OCI-M2 (cell line): Measurements from ENCODE around the gene RYR2.

Source experiments
- DNase-seq: peaks from one replicate; lab custom pipeline; 2025; ENCODE audit not compliant: unreplicated experiment; lab: John Stamatoyannopoulos, UW

The RYR2 gene

GRCh38 chr1:237634922-237635321, 592.9 kb downstream of the RYR2 start:
- DNase-seq: no peak

- no peak for DNase-seq
Measured at GRCh38 chr1:237638555-237638954, 596.6 kb downstream of the RYR2 start.

GRCh38 chr1:237640011-237640671, 598.2 kb downstream of the RYR2 start:
- no peak for DNase-seq

GRCh38 chr1:237640966-237641365, 599.0 kb downstream of the RYR2 start:
- DNase-seq: no peak

- no peak for DNase-seq
Measured at GRCh38 chr1:237650809-237651208, 608.8 kb downstream of the RYR2 start.

- DNase-seq: no peak
Measured at GRCh38 chr1:237655778-237656177, 613.8 kb downstream of the RYR2 start.

- no peak for DNase-seq
Measured at GRCh38 chr1:237664348-237664747, 622.4 kb downstream of the RYR2 start.

- no peak for DNase-seq
Measured at GRCh38 chr1:237670302-237670701, 628.3 kb downstream of the RYR2 start.

GRCh38 chr1:237671262-237671661, 629.3 kb downstream of the RYR2 start:
- DNase-seq: no peak

GRCh38 chr1:237671935-237672334, 630.0 kb downstream of the RYR2 start:
- no peak for DNase-seq

GRCh38 chr1:237672748-237673147, 630.8 kb downstream of the RYR2 start:
- no peak for DNase-seq

- DNase-seq: no peak
Measured at GRCh38 chr1:237673631-237674030, 631.6 kb downstream of the RYR2 start.

- DNase-seq: no peak
Measured at GRCh38 chr1:237677979-237678378, 636.0 kb downstream of the RYR2 start.

- DNase-seq: no peak
Measured at GRCh38 chr1:237679687-237680086, 637.7 kb downstream of the RYR2 start.

- DNase-seq: no peak
Measured at GRCh38 chr1:237681210-237681609, 639.2 kb downstream of the RYR2 start.

GRCh38 chr1:237684236-237684635, 642.3 kb downstream of the RYR2 start:
- DNase-seq: no peak

GRCh38 chr1:237685551-237685950, 643.6 kb downstream of the RYR2 start:
- no peak for DNase-seq

- DNase-seq: no peak
Measured at GRCh38 chr1:237687804-237688203, 645.8 kb downstream of the RYR2 start.

GRCh38 chr1:237690656-237691055, 648.7 kb downstream of the RYR2 start:
- no peak for DNase-seq

GRCh38 chr1:237692255-237692654, 650.3 kb downstream of the RYR2 start:
- no peak for DNase-seq

- DNase-seq: no peak
Measured at GRCh38 chr1:237695878-237696277, 653.9 kb downstream of the RYR2 start.

GRCh38 chr1:237700181-237700580, 658.2 kb downstream of the RYR2 start:
- no peak for DNase-seq

GRCh38 chr1:237701534-237701933, 659.5 kb downstream of the RYR2 start:
- no peak for DNase-seq
